ENCODE results near the gene NRXN3. TPM values are rescaled to one million over a fixed set of nuclear protein-coding genes. Genes with fewer than 3 reads are reported as not detected.

The NRXN3 gene
- total and polyA plus RNA-seq, 11 donors, result 0.19 to 2.2 (median 1.1) TPM

DNA sequence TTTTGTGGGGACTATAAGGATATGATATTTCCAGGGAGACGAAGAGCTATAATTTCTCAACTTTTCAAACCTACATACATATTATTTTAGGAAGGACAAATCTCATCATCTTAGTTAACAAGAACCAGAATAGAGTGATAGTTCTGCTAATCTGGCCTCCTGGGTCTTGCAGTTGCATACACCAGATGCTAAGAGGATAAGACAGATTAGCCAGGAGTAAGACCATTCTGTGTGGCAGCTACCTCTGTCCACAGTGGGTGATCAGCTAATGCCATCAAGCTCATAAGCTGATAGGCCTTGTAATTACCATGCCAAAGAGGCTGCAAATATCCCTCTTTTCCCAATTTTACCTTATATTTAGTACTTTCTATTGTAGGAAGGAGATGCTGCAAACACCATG is 776.8 kb downstream of the NRXN3 start:
- no peaks in the 10 kb centered on the region for H3K9me3 ChIP-seq
- H3K4me1 ChIP-seq, result no peaks in the 10 kb centered on the region
- H3K4me3 ChIP-seq, result no peak overlapping the region
- intact Hi-C loops (cut with DNase I), result no loop called here
- DNase-seq, result no peak
- ATAC-seq, result no peak
- 81 to 98% (median 90%) methylated on average over 1 of the region's 1 CpG for WGBS, 4 donors
- TF ChIP-seq POLR2A (IDR thresholded peaks at IDR 0.05), result no peak
- TF ChIP-seq, protein P1, sequence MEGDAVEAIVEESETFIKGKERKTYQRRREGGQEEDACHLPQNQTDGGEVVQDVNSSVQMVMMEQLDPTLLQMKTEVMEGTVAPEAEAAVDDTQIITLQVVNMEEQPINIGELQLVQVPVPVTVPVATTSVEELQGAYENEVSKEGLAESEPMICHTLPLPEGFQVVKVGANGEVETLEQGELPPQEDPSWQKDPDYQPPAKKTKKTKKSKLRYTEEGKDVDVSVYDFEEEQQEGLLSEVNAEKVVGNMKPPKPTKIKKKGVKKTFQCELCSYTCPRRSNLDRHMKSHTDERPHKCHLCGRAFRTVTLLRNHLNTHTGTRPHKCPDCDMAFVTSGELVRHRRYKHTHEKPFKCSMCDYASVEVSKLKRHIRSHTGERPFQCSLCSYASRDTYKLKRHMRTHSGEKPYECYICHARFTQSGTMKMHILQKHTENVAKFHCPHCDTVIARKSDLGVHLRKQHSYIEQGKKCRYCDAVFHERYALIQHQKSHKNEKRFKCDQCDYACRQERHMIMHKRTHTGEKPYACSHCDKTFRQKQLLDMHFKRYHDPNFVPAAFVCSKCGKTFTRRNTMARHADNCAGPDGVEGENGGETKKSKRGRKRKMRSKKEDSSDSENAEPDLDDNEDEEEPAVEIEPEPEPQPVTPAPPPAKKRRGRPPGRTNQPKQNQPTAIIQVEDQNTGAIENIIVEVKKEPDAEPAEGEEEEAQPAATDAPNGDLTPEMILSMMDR (IDR thresholded peaks at IDR 0.05), result no peak
- no peaks in the 10 kb centered on the region for H3K36me3 ChIP-seq
- peaks cover 0 to 20% (median 0%) of the 10 kb centered on the region in 9 donors for H3K27me3 ChIP-seq
- H3K27ac ChIP-seq, result no peak overlapping the region

DNA sequence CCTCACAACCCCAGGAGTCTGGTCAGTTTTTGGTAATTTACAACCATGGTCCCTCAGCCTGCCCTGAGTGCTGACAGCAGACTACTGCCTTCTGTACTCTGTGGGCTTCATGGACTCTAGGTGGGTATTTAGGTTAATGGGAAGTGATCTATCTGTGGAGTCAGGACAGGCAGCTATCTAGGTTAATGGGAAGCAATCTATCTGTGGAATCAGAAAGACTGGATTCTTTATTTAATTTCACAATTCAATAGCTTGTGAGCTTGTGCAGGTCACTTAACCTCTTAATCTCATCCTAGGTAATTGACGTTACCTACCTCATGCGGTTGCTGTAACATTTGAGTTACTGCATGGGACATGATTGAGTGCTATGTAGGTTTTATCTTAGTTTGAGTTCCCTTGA is 777.5 kb downstream of the NRXN3 start:
- no peaks in the 10 kb centered on the region for H3K4me1 ChIP-seq
- 90 to 97% (median 93%) methylated on average over 2 of the region's 2 CpGs for WGBS, 4 donors
- DNase-seq, result no peak
- ATAC-seq, result no peak
- H3K9me3 ChIP-seq, result no peaks in the 10 kb centered on the region
- TF ChIP-seq POLR2A (IDR thresholded peaks at IDR 0.05), result no peak
- TF ChIP-seq, protein P1 (IDR thresholded peaks at IDR 0.05), result no peak
- H3K27ac ChIP-seq, result no peak overlapping the region
- H3K36me3 ChIP-seq, result no peaks in the 10 kb centered on the region
- intact Hi-C loops (cut with DNase I), result no loop called here
- H3K27me3 ChIP-seq, result peaks cover 0 to 24% (median 0%) of the 10 kb centered on the region in 9 donors
- H3K4me3 ChIP-seq, result no peak overlapping the region

DNA sequence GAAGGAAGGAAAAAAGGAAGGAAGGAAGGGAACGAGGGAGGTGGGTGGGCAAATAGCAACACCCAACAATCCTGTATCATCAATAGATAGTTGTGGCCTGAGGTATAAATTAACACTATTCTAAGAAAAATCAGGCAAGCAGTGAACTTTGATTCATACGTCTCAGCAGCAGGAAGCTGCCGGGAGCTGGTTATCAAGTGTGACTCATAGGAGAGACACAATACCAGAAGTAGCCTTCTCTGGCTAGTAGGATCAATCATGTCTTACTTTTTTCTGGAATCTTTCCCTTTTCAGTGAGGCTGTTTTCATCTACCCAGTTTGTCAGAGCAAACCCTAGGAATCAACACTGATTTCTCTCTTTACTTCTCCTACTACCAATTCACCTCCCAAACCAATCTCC is 780.5 kb downstream of the NRXN3 start:
- H3K36me3 ChIP-seq, result no peaks in the 10 kb centered on the region
- ATAC-seq (no peak), DNase-seq (no peak)
- no peak overlapping the region for H3K27ac ChIP-seq
- no peaks in the 10 kb centered on the region for H3K4me1 ChIP-seq
- H3K4me3 ChIP-seq, result no peak overlapping the region
- peaks cover 0 to 24% (median 0%) of the 10 kb centered on the region in 9 donors for H3K27me3 ChIP-seq
- H3K9me3 ChIP-seq, result no peaks in the 10 kb centered on the region
- 25 to 30% (median 25%) methylated on average over 3 of the region's 3 CpGs for WGBS, 4 donors
- intact Hi-C loops (cut with DNase I), result no loop called here
- no peak for TF ChIP-seq POLR2A (IDR thresholded peaks at IDR 0.05)
- TF ChIP-seq, protein P1 (IDR thresholded peaks at IDR 0.05), result no peak

DNA sequence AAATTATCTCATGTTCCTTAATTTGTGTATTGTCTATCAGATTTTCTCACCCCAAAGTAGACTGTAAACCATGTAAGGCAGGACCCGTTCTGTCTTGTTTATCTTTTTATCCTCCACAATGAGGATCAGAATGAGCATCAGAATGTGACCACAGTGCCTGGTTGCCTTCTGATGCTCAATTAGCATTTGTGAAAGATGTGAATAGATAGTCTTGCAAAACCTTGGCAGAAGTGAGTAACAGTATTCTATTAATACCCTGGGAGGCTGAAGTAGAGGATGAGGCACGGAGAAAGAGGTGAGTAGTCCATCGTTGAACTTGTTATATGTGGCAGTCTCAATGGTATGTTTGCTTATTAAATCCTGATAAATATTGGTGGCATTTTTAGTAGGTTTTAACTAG is 781.4 kb downstream of the NRXN3 start:
- ATAC-seq, result no peak
- H3K4me3 ChIP-seq, result no peak overlapping the region

More for the DNA sequence above, 781.4 kb downstream of the NRXN3 start:
- Histone ChIP-seq H3K27me3 (peaks cover 0 to 24% (median 0%) of the 10 kb centered on the region in 9 donors), H3K36me3 (no peaks in the 10 kb centered on the region), H3K4me1 (no peaks in the 10 kb centered on the region), H3K27ac (no peak overlapping the region), H3K9me3 (no peaks in the 10 kb centered on the region)
- 48 to 62% (median 49%) methylated on average over 3 of the region's 3 CpGs for WGBS, 4 donors
- intact Hi-C loops (cut with DNase I), result no loop called here
- TF ChIP-seq, protein P1 (IDR thresholded peaks at IDR 0.05), result no peak
- no peak for TF ChIP-seq POLR2A (IDR thresholded peaks at IDR 0.05)
- no peak for DNase-seq

All from heart left ventricle (tissue), 16 donors.